WTC11 (cell line): ENCODE results near the gene TSPO. TPM values are rescaled to one million over a fixed set of nuclear protein-coding genes. Genes with fewer than 3 reads are reported as not detected.

Experiments
- ATAC-seq: fragments of 200-7000 bp; cut with Tn5 transposase; 2 replicates; pipeline ENCODE4 v1.10.0; 2021; ENCODE audit warnings: mild to moderate bottlenecking, moderate library complexity
- CTCF ChIA-PET: fragments of 300-600 bp; sonication (Branson Sonifier 250); formaldehyde crosslinking; loops from one replicate; lab custom pipeline; 2021; ENCODE audit warnings: antibody characterized with exemption; lab: Charles Lee
- POLR2A ChIA-PET: fragments of 350-600 bp; sonication (Branson Sonifier 250); formaldehyde crosslinking; loops from one replicate; lab custom pipeline; 2021; ENCODE audit warnings: antibody characterized with exemption; lab: Charles Lee
- DNase-seq: peaks from one replicate; pipeline ENCODE4 v3.0.0; 2021; ENCODE audit warnings: low spot score
- H3K27ac Mint-ChIP-seq: 2 replicates; pipeline ENCODE4 v1.8.0; 2021; ENCODE audit warnings: mixed read lengths
- H3K27me3 Mint-ChIP-seq: 2 replicates; pipeline ENCODE4 v1.8.0; 2021; ENCODE audit warnings: low read depth, mild to moderate bottlenecking, moderate library complexity, mixed read lengths
- H3K36me3 Mint-ChIP-seq: 2 replicates; pipeline ENCODE4 v1.8.0; 2021; ENCODE audit warnings: mixed read lengths
- H3K4me1 Mint-ChIP-seq: 2 replicates; pipeline ENCODE4 v1.8.0; 2022; ENCODE audit warnings: mixed read lengths
- H3K4me3 Mint-ChIP-seq: 2 replicates; pipeline ENCODE4 v1.8.0; 2021; ENCODE audit warnings: mild to moderate bottlenecking, moderate library complexity, mixed read lengths
- H3K9me3 Mint-ChIP-seq: 2 replicates; pipeline ENCODE4 v1.8.0; 2021; ENCODE audit warnings: mixed read lengths
- CREM ChIP-seq: sonication (generic); formaldehyde crosslinking; IDR thresholded peaks from 2 replicates; pipeline ENCODE4 v1.8.1; 2022; ENCODE audit warnings: mild to moderate bottlenecking, missing genetic modification reagents, moderate library complexity
- ETV6 ChIP-seq: sonication (generic); formaldehyde crosslinking; IDR thresholded peaks from 2 replicates; pipeline ENCODE4 v1.8.1; 2022; ENCODE audit warnings: mild to moderate bottlenecking, missing genetic modification reagents
- FOXP1 ChIP-seq: sonication (generic); formaldehyde crosslinking; IDR thresholded peaks from 2 replicates; pipeline ENCODE4 v1.8.0; 2022; ENCODE audit warnings: missing genetic modification reagents, mild to moderate bottlenecking, moderate library complexity, borderline replicate concordance
- GABPB1 ChIP-seq: sonication (generic); formaldehyde crosslinking; IDR thresholded peaks from 2 replicates; pipeline ENCODE4 v1.8.1; 2023; ENCODE audit warnings: mild to moderate bottlenecking, missing genetic modification reagents
- JAZF1 ChIP-seq: fragments of 250-450 bp; sonication (Bioruptor Pico); IDR thresholded peaks from 2 replicates; pipeline ENCODE4 v1.9.0; 2021; ENCODE audit warnings: moderate library complexity, mild to moderate bottlenecking, inconsistent platforms
- MYBL2 ChIP-seq: sonication (generic); formaldehyde crosslinking; IDR thresholded peaks from 2 replicates; pipeline ENCODE4 v1.8.1; 2023; ENCODE audit warnings: mild to moderate bottlenecking, moderate library complexity, missing genetic modification reagents
- NFATC4 ChIP-seq: fragments of 250-450 bp; sonication (Bioruptor Pico); IDR thresholded peaks from 2 replicates; pipeline ENCODE4 v1.9.0; 2021; ENCODE audit warnings: mild to moderate bottlenecking
- NFYB ChIP-seq: sonication (generic); formaldehyde crosslinking; conservative IDR thresholded peaks from 2 replicates; pipeline ENCODE4 v1.8.0; 2022; ENCODE audit warnings: low read depth, missing genetic modification reagents
- PRRX2 ChIP-seq: fragments of 250-450 bp; sonication (Bioruptor Pico); IDR thresholded peaks from 2 replicates; pipeline ENCODE4 v1.8.0; 2021; ENCODE audit warnings: mild to moderate bottlenecking
- SMAD3 ChIP-seq: sonication (generic); formaldehyde crosslinking; IDR thresholded peaks from 2 replicates; pipeline ENCODE4 v1.8.0; 2022; ENCODE audit warnings: missing genetic modification reagents, mild to moderate bottlenecking, borderline replicate concordance
- SOX15 ChIP-seq: fragments of 250-450 bp; sonication (Bioruptor Pico); IDR thresholded peaks from 2 replicates; pipeline ENCODE4 v1.9.0; 2021; ENCODE audit warnings: mild to moderate bottlenecking
- SP1 ChIP-seq: sonication (generic); formaldehyde crosslinking; conservative IDR thresholded peaks from 2 replicates; pipeline ENCODE4 v1.8.1; 2022; ENCODE audit warnings: missing genetic modification reagents
- ZNF138 ChIP-seq: sonication (generic); formaldehyde crosslinking; conservative IDR thresholded peaks from 2 replicates; pipeline ENCODE4 v1.8.1; 2022; ENCODE audit warnings: mild to moderate bottlenecking, moderate library complexity, missing genetic modification reagents
- ZNF219 ChIP-seq: sonication (generic); formaldehyde crosslinking; IDR thresholded peaks from 2 replicates; pipeline ENCODE4 v1.8.0; 2023; ENCODE audit warnings: missing genetic modification reagents, mild to moderate bottlenecking, borderline replicate concordance
- ZNF396 ChIP-seq: fragments of 250-450 bp; sonication (Bioruptor Pico); IDR thresholded peaks from 2 replicates; pipeline ENCODE4 v1.8.0; 2021; ENCODE audit warnings: mild to moderate bottlenecking, moderate library complexity, borderline replicate concordance
- ZNF416 ChIP-seq: fragments of 250-450 bp; sonication (Bioruptor Pico); IDR thresholded peaks from 2 replicates; pipeline ENCODE4 v1.9.0; 2021; ENCODE audit warnings: mild to moderate bottlenecking, inconsistent platforms
- total RNA-seq: library from RNA; stranded (reverse); gene quantifications from 3 replicates; pipeline ENCODE4 v1.2.3, GENCODE V29; 2021
- TF ChIP-seq, protein P1 (sequence below): sonication (generic); formaldehyde crosslinking; IDR thresholded peaks from 2 replicates; pipeline ENCODE4 v1.8.1; 2023; ENCODE audit warnings: mild to moderate bottlenecking, moderate library complexity, missing genetic modification reagents
- TF ChIP-seq, protein P2 (sequence below): sonication (generic); formaldehyde crosslinking; IDR thresholded peaks from 2 replicates; pipeline ENCODE4 v1.8.1; 2022; ENCODE audit warnings: low read depth, mild to moderate bottlenecking, moderate library complexity, missing genetic modification reagents, borderline replicate concordance
- TF ChIP-seq, protein P3 (sequence below): fragments of 250-450 bp; sonication (Bioruptor Pico); conservative IDR thresholded peaks from 2 replicates; pipeline ENCODE4 v1.9.0; 2021; ENCODE audit warnings: mild to moderate bottlenecking
- TF ChIP-seq, protein P4 (sequence below): fragments of 200-600 bp; IDR thresholded peaks from 2 replicates; pipeline ENCODE4 v1.8.0; 2022; ENCODE audit warnings: antibody characterized with exemption
- TF ChIP-seq, protein P5 (sequence below): sonication (generic); formaldehyde crosslinking; IDR thresholded peaks from 2 replicates; pipeline ENCODE4 v1.8.1; 2023; ENCODE audit warnings: mild to moderate bottlenecking, missing genetic modification reagents, borderline replicate concordance
- TF ChIP-seq, protein P6 (sequence below): sonication (generic); formaldehyde crosslinking; IDR thresholded peaks from 2 replicates; pipeline ENCODE4 v1.8.0; 2023; ENCODE audit warnings: mild to moderate bottlenecking, missing genetic modification reagents

Gene TSPO
- total RNA-seq, 1 experiment from 2014 or later = 21.9 TPM

DNA sequence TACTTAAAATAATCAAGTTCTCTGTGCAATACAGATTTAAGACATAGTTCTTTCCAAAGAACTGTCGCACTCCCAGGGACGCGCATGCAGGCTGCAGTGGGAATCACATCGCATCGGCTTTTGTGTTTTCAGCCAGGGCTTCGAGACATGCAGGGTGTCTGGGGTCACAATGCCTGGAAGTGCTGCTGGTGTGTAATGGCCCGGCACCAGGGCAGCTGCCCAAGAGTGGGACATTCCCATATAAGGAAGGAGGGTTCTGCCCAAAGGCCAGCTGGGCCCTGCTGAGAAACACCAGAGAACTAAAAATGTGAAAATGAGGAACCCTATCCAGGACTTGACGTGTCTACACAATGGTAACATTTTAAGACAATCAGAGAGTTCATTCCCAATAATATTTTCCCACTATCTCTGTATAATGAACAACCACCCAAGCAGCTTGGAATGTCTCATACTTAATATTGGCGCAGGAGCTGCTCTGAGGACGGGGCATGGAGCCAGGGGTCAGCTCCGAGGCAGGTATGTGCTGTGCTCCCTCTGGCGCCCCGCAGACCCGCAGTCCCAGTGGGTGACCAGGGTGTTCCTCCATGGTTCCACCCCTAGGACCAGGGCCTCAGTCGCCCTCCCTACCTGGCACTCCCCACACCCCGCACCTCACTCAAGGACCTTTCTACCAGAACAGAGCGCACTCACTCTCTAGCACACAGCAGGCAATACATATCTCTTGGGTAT lies 19.4 kb upstream of the TSPO start:
- H3K4me1 Mint-ChIP-seq = peaks cover 9% of the 10 kb centered on the region
- no peak overlapping the region for H3K4me3 Mint-ChIP-seq
- no peak overlapping the region for H3K27ac Mint-ChIP-seq
- DNase-seq (no peak), ATAC-seq (no peak)
- peaks cover 24% of the 10 kb centered on the region for H3K36me3 Mint-ChIP-seq
- no peaks in the 10 kb centered on the region for H3K27me3 Mint-ChIP-seq
- ChIA-PET POLR2A (no interaction called here), CTCF (interaction anchor here (0.5 to 0.6 kb wide), 2 partner anchors 10 to 56 kb away, joined by 3 read pairs; no protein-coding TSS in a partner anchor)
- H3K9me3 Mint-ChIP-seq = no peaks in the 10 kb centered on the region
- TF ChIP-seq, protein P1, sequence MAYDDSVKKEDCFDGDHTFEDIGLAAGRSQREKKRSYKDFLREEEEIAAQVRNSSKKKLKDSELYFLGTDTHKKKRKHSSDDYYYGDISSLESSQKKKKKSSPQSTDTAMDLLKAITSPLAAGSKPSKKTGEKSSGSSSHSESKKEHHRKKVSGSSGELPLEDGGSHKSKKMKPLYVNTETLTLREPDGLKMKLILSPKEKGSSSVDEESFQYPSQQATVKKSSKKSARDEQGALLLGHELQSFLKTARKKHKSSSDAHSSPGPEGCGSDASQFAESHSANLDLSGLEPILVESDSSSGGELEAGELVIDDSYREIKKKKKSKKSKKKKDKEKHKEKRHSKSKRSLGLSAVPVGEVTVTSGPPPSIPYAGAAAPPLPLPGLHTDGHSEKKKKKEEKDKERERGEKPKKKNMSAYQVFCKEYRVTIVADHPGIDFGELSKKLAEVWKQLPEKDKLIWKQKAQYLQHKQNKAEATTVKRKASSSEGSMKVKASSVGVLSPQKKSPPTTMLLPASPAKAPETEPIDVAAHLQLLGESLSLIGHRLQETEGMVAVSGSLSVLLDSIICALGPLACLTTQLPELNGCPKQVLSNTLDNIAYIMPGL = no peak
- TF ChIP-seq MYBL2 (CRISPR knock-in tag) (no peak), SOX15 (CRISPR knock-in tag) (no peak), JAZF1 (no peak), NFATC4 (CRISPR knock-in tag) (no peak), SMAD3 (CRISPR knock-in tag) (no peak), ZNF396 (CRISPR knock-in tag) (no peak), ETV6 (CRISPR knock-in tag) (no peak), CREM (CRISPR knock-in tag) (no peak), SP1 (CRISPR knock-in tag) (no peak), FOXP1 (CRISPR knock-in tag) (no peak), GABPB1 (CRISPR knock-in tag) (no peak), PRRX2 (CRISPR knock-in tag) (no peak), ZNF416 (CRISPR knock-in tag) (no peak), ZNF138 (no peak), ZNF219 (CRISPR knock-in tag) (no peak), NFYB (CRISPR knock-in tag) (no peak)
- TF ChIP-seq, protein P2, sequence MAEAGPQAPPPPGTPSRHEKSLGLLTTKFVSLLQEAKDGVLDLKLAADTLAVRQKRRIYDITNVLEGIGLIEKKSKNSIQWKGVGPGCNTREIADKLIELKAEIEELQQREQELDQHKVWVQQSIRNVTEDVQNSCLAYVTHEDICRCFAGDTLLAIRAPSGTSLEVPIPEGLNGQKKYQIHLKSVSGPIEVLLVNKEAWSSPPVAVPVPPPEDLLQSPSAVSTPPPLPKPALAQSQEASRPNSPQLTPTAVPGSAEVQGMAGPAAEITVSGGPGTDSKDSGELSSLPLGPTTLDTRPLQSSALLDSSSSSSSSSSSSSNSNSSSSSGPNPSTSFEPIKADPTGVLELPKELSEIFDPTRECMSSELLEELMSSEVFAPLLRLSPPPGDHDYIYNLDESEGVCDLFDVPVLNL (CRISPR knock-in tag) = no peak

DNA sequence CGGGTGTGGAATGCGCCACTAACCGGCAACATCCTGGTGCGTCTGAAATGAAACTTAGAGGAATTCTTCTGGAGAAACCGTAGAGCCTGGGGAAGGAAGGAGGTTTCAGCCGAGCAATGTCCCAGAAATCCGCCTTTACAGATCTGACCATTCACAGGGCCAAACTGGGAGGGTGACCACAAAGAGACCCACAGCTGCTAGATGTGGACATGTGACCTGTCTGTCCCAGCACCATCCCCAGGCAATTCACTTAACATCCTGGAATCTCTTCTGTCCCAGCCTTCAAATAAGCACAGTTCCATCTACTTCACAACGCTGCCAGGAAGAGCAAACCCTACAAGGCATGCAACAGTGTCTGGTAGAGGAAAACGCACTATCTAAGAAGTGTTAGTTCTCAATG lies 18.0 kb upstream of the TSPO start:
- Mint-ChIP-seq H3K27me3 (no peaks in the 10 kb centered on the region), H3K36me3 (peaks cover 30% of the 10 kb centered on the region), H3K9me3 (no peaks in the 10 kb centered on the region), H3K27ac (no peak overlapping the region), H3K4me3 (no peak overlapping the region), H3K4me1 (peaks cover 9% of the 10 kb centered on the region)
- CTCF ChIA-PET = interaction anchor here (0.6 kb wide), 1 partner anchor 15 kb away, joined by 3 read pairs; no protein-coding TSS in a partner anchor
- no peak for DNase-seq
- no peak for ATAC-seq
- POLR2A ChIA-PET = no interaction called here
- TF ChIP-seq, protein P3, sequence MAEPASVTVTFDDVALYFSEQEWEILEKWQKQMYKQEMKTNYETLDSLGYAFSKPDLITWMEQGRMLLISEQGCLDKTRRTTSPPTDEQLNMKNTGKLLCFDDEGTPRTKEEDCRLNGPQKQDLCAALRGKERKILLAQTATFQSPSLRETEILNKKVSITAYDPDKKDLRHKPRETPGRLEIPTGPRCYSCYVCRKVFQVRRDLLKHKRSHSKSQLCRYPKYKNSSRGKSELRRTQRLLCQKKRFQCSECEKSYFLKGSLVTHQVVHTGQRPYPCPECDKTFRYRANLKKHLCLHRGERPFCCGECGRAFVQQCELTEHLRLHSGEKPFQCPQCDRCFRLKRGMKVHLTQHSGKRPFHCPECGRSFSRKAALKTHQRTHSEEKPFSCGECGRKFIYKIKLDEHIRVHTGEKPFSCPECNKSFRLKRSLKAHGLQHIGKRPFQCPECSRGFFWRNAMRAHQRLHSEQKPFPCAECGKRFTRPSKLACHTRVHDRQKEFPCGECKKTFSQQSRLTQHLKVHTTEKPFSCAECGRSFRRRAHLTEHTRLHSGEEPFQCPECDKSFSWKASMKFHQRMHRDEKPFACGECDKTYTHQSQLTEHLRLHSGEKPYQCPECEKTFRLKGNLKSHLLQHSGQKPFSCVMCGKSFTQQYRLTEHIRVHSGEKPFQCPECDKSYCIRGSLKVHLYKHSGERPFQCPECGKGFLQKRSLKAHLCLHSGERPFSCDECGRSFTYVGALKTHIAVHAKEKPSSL = no peak
- TF ChIP-seq ETV6 (CRISPR knock-in tag) = no peak
- TF ChIP-seq, protein P4, sequence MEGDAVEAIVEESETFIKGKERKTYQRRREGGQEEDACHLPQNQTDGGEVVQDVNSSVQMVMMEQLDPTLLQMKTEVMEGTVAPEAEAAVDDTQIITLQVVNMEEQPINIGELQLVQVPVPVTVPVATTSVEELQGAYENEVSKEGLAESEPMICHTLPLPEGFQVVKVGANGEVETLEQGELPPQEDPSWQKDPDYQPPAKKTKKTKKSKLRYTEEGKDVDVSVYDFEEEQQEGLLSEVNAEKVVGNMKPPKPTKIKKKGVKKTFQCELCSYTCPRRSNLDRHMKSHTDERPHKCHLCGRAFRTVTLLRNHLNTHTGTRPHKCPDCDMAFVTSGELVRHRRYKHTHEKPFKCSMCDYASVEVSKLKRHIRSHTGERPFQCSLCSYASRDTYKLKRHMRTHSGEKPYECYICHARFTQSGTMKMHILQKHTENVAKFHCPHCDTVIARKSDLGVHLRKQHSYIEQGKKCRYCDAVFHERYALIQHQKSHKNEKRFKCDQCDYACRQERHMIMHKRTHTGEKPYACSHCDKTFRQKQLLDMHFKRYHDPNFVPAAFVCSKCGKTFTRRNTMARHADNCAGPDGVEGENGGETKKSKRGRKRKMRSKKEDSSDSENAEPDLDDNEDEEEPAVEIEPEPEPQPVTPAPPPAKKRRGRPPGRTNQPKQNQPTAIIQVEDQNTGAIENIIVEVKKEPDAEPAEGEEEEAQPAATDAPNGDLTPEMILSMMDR = no peak
- TF ChIP-seq, protein P5, sequence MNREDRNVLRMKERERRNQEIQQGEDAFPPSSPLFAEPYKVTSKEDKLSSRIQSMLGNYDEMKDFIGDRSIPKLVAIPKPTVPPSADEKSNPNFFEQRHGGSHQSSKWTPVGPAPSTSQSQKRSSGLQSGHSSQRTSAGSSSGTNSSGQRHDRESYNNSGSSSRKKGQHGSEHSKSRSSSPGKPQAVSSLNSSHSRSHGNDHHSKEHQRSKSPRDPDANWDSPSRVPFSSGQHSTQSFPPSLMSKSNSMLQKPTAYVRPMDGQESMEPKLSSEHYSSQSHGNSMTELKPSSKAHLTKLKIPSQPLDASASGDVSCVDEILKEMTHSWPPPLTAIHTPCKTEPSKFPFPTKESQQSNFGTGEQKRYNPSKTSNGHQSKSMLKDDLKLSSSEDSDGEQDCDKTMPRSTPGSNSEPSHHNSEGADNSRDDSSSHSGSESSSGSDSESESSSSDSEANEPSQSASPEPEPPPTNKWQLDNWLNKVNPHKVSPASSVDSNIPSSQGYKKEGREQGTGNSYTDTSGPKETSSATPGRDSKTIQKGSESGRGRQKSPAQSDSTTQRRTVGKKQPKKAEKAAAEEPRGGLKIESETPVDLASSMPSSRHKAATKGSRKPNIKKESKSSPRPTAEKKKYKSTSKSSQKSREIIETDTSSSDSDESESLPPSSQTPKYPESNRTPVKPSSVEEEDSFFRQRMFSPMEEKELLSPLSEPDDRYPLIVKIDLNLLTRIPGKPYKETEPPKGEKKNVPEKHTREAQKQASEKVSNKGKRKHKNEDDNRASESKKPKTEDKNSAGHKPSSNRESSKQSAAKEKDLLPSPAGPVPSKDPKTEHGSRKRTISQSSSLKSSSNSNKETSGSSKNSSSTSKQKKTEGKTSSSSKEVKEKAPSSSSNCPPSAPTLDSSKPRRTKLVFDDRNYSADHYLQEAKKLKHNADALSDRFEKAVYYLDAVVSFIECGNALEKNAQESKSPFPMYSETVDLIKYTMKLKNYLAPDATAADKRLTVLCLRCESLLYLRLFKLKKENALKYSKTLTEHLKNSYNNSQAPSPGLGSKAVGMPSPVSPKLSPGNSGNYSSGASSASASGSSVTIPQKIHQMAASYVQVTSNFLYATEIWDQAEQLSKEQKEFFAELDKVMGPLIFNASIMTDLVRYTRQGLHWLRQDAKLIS (CRISPR knock-in tag) = no peak
- TF ChIP-seq, protein P6, sequence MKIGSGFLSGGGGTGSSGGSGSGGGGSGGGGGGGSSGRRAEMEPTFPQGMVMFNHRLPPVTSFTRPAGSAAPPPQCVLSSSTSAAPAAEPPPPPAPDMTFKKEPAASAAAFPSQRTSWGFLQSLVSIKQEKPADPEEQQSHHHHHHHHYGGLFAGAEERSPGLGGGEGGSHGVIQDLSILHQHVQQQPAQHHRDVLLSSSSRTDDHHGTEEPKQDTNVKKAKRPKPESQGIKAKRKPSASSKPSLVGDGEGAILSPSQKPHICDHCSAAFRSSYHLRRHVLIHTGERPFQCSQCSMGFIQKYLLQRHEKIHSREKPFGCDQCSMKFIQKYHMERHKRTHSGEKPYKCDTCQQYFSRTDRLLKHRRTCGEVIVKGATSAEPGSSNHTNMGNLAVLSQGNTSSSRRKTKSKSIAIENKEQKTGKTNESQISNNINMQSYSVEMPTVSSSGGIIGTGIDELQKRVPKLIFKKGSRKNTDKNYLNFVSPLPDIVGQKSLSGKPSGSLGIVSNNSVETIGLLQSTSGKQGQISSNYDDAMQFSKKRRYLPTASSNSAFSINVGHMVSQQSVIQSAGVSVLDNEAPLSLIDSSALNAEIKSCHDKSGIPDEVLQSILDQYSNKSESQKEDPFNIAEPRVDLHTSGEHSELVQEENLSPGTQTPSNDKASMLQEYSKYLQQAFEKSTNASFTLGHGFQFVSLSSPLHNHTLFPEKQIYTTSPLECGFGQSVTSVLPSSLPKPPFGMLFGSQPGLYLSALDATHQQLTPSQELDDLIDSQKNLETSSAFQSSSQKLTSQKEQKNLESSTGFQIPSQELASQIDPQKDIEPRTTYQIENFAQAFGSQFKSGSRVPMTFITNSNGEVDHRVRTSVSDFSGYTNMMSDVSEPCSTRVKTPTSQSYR = no peak
